Upper lobe of right lung (tissue), 1 donor: ENCODE results near the gene ZMYM4. TPM values are rescaled to one million over a fixed set of nuclear protein-coding genes. Genes with fewer than 3 reads are reported as not detected.

ENCODE experiments used
- ATAC-seq: fragments of 200-7000 bp; cut with Tn5 transposase; one replicate; pipeline ENCODE4 v1.9.1; 2020; ENCODE audit warnings: mild to moderate bottlenecking, moderate library complexity
- DNase-seq: peaks from one replicate; pipeline ENCODE4 v3.0.0-alpha.2; 2020
- H3K27ac ChIP-seq: fragments of 200-600 bp; one replicate; pipeline ENCODE4 v1.8.0; 2022
- H3K27me3 ChIP-seq: fragments of 200-600 bp; one replicate; pipeline ENCODE4 v1.8.0; 2022; ENCODE audit warnings: mild to moderate bottlenecking
- H3K36me3 ChIP-seq: fragments of 200-600 bp; one replicate; pipeline ENCODE4 v1.8.0; 2022
- H3K4me1 ChIP-seq: fragments of 200-600 bp; one replicate; pipeline ENCODE4 v1.8.0; 2022
- H3K4me3 ChIP-seq: fragments of 200-600 bp; one replicate; pipeline ENCODE4 v1.8.0; 2022; ENCODE audit warnings: mild to moderate bottlenecking
- H3K9me3 ChIP-seq: fragments of 200-600 bp; one replicate; pipeline ENCODE4 v1.8.0; 2022
- CTCF ChIP-seq: fragments of 200-600 bp; IDR thresholded peaks from one replicate; pipeline ENCODE4 v1.8.0; 2022; ENCODE audit warnings: antibody characterized with exemption
- intact Hi-C: fragments of 100-400 bp; cut with DNase I; formaldehyde crosslinking; loops from one replicate; pipeline ENCODE4 v1.11.0; 2022
- total RNA-seq: library from RNA; stranded (reverse); fragmentation: NEBNext Ultra II Directional; extraction: Animal tissue kit (Norgen Biotek cat#: 25700); gene quantifications from one replicate; pipeline ENCODE4 v1.2.1, GENCODE V29; 2021
- donor health status: DM: no; HTN: yes; CAD: no; lungs with severe emphysema.

Gene ZMYM4
- total RNA-seq, 1 donor from 2014 or later = 48.1 TPM

- DNase-seq = no peak
- Histone ChIP-seq H3K4me3 (no peak overlapping the region), H3K4me1 (no peaks in the 10 kb centered on the region), H3K9me3 (no peaks in the 10 kb centered on the region), H3K27me3 (no peaks in the 10 kb centered on the region), H3K36me3 (no peaks in the 10 kb centered on the region), H3K27ac (no peak overlapping the region)
- no peak for ATAC-seq
- intact Hi-C loops = no loop called here
- no peak for TF ChIP-seq CTCF
Observed at GRCh38 chr1:35255276-35255675, 13.2 kb upstream of the ZMYM4 start.

- Histone ChIP-seq H3K36me3 (no peaks in the 10 kb centered on the region), H3K4me3 (no peak overlapping the region), H3K27me3 (no peaks in the 10 kb centered on the region), H3K9me3 (no peaks in the 10 kb centered on the region), H3K4me1 (peaks cover 1% of the 10 kb centered on the region), H3K27ac (no peak overlapping the region)
- DNase-seq (no peak), ATAC-seq (no peak)
- intact Hi-C loops = no loop called here
- TF ChIP-seq CTCF = no peak
Observed at GRCh38 chr1:35259561-35259960, 8.9 kb upstream of the ZMYM4 start.

- DNase-seq (no peak), ATAC-seq (no peak)
- intact Hi-C loops = no loop called here
- no peak for TF ChIP-seq CTCF
- H3K4me3 ChIP-seq = no peak overlapping the region
- H3K4me1 ChIP-seq = peaks cover 12% of the 10 kb centered on the region
- H3K27me3 ChIP-seq = no peaks in the 10 kb centered on the region
- H3K9me3 ChIP-seq = no peaks in the 10 kb centered on the region
- H3K36me3 ChIP-seq = no peaks in the 10 kb centered on the region
- no peak overlapping the region for H3K27ac ChIP-seq
Observed at GRCh38 chr1:35261412-35262120, 6.9 kb upstream of the ZMYM4 start.

GRCh38 chr1:35264035-35264434 is 4.5 kb upstream of the ZMYM4 start:
- peaks cover 12% of the 10 kb centered on the region for H3K4me1 ChIP-seq
- intact Hi-C loops = no loop called here
- no peak for DNase-seq
- H3K4me3 ChIP-seq = no peak overlapping the region
- no peaks in the 10 kb centered on the region for H3K36me3 ChIP-seq
- peak overlapping the region; percentile 27 for H3K27ac ChIP-seq
- no peak for ATAC-seq
- no peaks in the 10 kb centered on the region for H3K9me3 ChIP-seq
- no peaks in the 10 kb centered on the region for H3K27me3 ChIP-seq
- TF ChIP-seq CTCF = no peak

GRCh38 chr1:35264871-35265270 is 3.6 kb upstream of the ZMYM4 start:
- DNase-seq (no peak), ATAC-seq (peak; percentile 55)
- no peaks in the 10 kb centered on the region for H3K27me3 ChIP-seq
- H3K27ac ChIP-seq = peak overlapping the region; percentile 27
- H3K9me3 ChIP-seq = no peaks in the 10 kb centered on the region
- H3K36me3 ChIP-seq = no peaks in the 10 kb centered on the region
- no peak for TF ChIP-seq CTCF
- peaks cover 12% of the 10 kb centered on the region for H3K4me1 ChIP-seq
- no peak overlapping the region for H3K4me3 ChIP-seq
- intact Hi-C loops = no loop called here

- Histone ChIP-seq H3K4me1 (peaks cover 23% of the 10 kb centered on the region), H3K4me3 (no peak overlapping the region), H3K9me3 (no peaks in the 10 kb centered on the region), H3K27me3 (no peaks in the 10 kb centered on the region), H3K36me3 (no peaks in the 10 kb centered on the region), H3K27ac (no peak overlapping the region)
- DNase-seq = no peak
- TF ChIP-seq CTCF = no peak
- ATAC-seq = no peak
- intact Hi-C loops = no loop called here
Observed at GRCh38 chr1:35266306-35266705, 2.2 kb upstream of the ZMYM4 start.
